Effector memory CD4-positive, alpha-beta T cell (primary cell): ENCODE measurements around the gene ADCY1.

Experiments used
- DNase-seq, 3 donors: peaks; one replicate each; pipeline ENCODE4 v3.0.0-alpha.2; 2020
- H3K27ac ChIP-seq: 2 replicates; pipeline ENCODE4 v1.7.0; 2013; ENCODE audit warnings: mild to moderate bottlenecking, low read length, moderate library complexity; ENCODE audit not compliant: insufficient read depth, poor library complexity, severe bottlenecking
- H3K27me3 ChIP-seq: replicated peaks from 2 replicates; pipeline ENCODE4 v1.7.0; 2013; ENCODE audit warnings: mild to moderate bottlenecking, low read length; ENCODE audit not compliant: insufficient read depth, control insufficient read depth, poor library complexity, severe bottlenecking
- H3K36me3 ChIP-seq: 2 replicates; pipeline ENCODE4 v1.7.0; 2013; ENCODE audit warnings: mild to moderate bottlenecking, low read length, moderate library complexity; ENCODE audit not compliant: control insufficient read depth, insufficient read depth
- H3K4me1 ChIP-seq: 2 replicates; pipeline ENCODE4 v1.7.0; 2013; ENCODE audit warnings: low read length, mild to moderate bottlenecking; ENCODE audit not compliant: control insufficient read depth, insufficient read depth, poor library complexity, severe bottlenecking
- H3K4me3 ChIP-seq: 2 replicates; pipeline ENCODE4 v1.7.0; 2013; ENCODE audit warnings: low read length, low read depth, mild to moderate bottlenecking; ENCODE audit not compliant: insufficient read depth, poor library complexity, severe bottlenecking
- H3K9me3 ChIP-seq: 2 replicates; pipeline ENCODE4 v1.7.0; 2013; ENCODE audit warnings: mild to moderate bottlenecking, low read length, moderate library complexity; ENCODE audit not compliant: control insufficient read depth

Gene ADCY1

DNA sequence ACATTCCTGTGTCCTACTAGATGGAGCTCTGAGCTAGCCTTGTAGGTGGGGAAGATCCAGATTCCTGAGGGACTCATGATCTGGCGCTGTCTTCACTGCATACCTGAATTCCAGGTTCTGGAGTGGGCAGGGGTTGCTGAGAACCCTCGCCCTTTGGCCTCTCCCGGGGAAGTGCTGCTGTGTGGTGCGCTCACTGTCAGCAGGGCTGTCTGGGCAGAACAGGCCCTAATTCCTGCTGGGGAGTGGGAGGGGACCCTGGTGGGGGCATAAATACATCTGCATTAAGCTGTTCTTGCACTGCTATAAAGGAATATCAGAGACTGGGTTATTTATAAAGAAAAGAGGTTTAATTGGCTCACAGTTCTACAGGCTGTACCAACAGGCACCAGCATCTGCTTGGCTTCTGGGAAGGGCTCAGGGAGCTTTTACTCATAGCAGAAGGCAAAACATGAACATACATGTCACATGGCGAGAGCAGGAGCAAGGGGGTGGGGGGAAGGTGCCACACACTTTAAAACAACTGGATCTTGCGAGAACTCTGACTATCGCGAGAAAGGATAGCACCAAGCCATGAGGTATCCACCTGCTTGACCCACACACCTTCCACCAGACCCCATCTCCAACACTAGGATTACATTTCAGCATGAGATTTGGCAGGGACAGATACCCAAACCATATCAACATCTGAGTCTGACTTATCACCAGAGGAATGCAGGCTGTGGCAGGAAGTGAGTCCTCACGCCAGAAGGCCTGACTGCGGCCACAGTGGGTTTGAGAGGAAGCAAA is 115.0 kb downstream of the ADCY1 start:
- Histone ChIP-seq H3K9me3 (no peaks in the 10 kb centered on the region), H3K4me3 (no peak overlapping the region), H3K4me1 (no peaks in the 10 kb centered on the region), H3K27ac (no peak overlapping the region), H3K27me3 (peaks cover 4% of the 10 kb centered on the region), H3K36me3 (no peaks in the 10 kb centered on the region)
- no peak for DNase-seq

DNA sequence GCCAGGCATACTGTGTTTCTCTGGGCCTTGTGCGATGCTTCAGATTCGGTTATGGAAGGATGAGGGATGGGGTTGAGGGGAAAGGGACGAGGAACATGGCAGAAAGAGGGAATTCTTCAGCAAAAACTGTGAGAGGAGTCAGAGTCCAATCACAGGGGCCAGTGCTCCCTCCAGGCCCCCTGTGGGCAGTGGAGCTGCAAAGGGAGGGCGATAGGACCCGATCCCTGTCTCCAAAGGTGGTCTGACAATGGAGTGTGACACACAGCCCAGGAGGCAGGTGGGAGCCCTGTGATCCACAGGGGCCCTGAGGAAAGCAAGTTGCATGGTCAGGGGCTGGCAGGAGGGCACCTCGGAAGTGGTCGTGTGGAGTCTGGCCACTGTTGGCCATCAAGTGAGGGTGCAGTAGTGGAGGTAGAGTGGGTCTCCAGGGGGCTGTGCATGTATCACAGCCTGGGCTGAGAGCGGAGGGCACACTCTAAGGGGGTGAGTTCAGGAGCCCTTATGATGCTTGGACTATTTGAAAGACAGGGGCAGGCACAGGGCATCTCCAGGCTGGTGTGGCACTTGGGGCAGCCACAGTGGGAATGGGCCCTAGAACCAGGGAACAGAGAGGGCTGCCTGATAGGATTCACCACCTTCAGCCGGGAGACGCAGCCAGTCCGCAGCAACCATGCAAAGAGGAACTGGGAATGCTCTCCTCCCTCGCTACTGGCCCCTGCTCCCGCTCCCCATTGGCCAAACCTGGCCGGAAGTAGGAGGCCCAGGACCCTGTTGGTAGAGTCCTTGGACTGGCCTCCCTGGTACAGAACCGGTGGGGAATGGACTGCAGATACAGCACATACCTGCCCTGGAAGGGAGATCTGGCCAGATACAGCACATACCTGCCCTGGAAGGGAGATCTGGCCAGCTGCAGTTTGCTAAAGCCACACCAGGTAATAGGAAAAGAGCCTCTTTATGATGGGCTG is 115.9 kb downstream of the ADCY1 start:
- Histone ChIP-seq H3K9me3 (no peaks in the 10 kb centered on the region), H3K4me3 (no peak overlapping the region), H3K27me3 (peaks cover 4% of the 10 kb centered on the region), H3K4me1 (no peaks in the 10 kb centered on the region), H3K27ac (no peak overlapping the region), H3K36me3 (no peaks in the 10 kb centered on the region)
- DNase-seq: no peak

DNA sequence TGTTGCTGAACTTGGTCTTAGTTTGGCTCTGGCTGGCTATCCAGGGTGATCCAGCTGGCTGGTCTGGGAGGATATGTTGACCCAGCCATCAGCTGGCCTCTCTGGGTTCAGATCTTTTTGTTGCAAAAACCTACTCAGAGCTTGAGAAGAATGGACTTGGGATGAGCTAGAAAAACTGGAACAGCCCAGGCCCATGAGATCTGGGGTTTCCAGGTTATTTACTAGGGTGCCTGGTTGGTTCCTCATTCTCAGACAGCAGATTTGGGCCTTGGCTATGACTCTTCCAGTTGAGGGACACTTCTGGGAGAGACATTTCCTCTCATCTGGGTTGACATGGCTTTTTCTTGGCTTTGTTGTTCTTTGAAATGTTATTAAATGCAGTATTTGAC is 116.6 kb downstream of the ADCY1 start:
- Histone ChIP-seq H3K27ac (no peak overlapping the region), H3K9me3 (no peaks in the 10 kb centered on the region), H3K27me3 (peaks cover 4% of the 10 kb centered on the region), H3K4me3 (no peak overlapping the region), H3K36me3 (no peaks in the 10 kb centered on the region), H3K4me1 (no peaks in the 10 kb centered on the region)
- DNase-seq: no peak

DNA sequence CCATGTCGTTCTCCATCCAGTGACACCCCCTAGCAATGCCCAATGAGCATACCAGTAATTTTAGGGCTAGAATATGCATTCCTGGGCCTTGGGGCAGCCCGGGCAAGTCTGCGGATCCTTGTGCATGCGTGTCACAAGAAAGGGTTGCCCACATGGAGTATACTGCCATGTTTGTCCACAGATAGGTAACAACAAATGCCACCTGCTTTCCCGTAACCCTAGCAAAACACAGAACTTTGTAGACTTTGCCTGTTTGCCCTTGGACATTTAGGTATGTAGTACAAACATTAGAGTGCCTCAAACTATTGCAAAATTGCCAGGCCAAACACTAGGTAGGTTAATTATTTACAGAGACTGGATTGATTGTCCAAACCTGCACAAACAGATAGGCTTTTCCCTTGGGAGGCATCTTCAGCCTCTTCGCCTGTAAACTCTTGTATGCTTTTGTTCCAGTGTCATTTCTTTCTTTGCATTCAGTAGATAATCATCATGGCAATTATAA is 117.0 kb downstream of the ADCY1 start:
- Histone ChIP-seq H3K27me3 (peaks cover 2% of the 10 kb centered on the region), H3K27ac (no peak overlapping the region), H3K4me1 (no peaks in the 10 kb centered on the region), H3K9me3 (no peaks in the 10 kb centered on the region), H3K36me3 (no peaks in the 10 kb centered on the region), H3K4me3 (no peak overlapping the region)
- no peak for DNase-seq

DNA sequence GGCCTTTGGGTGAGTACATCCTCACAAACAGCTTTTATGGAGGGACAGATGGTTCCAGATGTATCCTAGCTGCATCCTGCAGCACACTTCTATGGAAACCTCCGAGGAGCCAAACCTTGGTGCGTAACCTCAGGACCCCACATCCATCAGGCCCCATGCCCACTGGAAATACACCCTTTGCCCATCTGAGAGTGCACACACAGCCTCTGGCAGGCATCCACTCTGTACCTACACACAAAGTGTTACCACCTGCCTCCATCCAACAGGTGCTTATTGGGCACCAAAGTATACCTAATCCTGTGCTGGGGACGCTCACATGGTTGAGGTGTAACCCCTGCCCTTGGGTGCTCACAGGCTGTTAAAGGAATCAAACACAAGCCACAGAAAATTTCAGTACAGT is 117.9 kb downstream of the ADCY1 start:
- Histone ChIP-seq H3K9me3 (no peaks in the 10 kb centered on the region), H3K27ac (no peak overlapping the region), H3K4me3 (no peak overlapping the region), H3K36me3 (no peaks in the 10 kb centered on the region), H3K27me3 (no peaks in the 10 kb centered on the region), H3K4me1 (no peaks in the 10 kb centered on the region)
- no peak for DNase-seq

DNA sequence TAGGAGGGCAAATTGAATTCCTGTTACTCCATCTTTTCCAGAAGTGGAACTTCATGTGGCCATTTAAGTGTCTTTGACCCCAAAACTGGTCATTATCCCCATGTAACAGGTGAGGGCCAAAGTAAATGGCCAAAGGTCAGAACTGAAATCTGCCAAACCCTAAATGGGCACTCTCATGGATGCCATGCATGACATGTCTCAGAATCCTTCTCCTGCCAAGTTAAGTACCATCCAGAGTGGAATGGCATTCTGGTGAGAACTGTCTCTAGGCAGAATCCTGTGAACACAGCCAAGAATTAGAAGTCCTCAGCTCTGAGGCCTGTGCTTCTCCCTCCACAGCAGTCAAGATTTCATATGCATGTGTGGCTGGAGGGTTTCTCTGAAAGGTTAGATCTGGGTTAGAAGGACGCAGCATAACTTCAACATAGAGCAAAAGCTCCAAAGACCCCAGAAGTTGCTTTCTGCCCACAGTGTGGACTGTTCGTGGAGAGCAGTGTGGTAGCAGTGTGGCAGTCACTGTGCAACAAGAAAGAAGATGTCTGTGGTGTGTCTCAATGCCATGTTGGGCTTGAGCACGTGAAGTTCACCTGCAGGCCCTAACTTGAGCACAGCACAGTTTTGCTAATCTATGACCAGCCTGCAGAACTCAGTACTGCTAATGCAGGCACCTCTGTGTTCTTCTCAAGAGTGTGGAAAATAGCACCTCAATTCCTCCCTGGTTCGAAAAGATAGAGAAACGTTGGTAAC is 121.3 kb downstream of the ADCY1 start:
- Histone ChIP-seq H3K4me1 (no peaks in the 10 kb centered on the region), H3K36me3 (no peaks in the 10 kb centered on the region)
- DNase-seq: no peak

DNA sequence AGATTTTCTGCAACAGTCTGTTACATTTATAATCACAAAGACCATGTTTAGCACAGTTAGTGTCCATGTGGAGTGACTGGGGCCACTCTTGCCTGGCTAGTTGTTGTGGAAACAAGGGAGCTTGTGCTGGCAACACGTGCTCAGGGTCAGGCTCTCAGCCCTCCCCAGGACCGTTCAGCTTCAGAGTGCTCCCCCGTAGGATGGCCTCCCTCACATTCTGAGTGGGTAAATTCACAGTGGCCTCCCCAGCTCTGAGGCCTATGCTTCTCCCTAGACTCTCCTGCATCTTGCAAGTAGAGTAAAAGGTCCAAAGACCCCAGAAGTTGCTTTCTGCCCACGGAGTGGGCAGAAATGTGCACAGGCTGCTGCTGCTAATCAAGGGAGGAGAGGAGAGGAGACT is 122.3 kb downstream of the ADCY1 start:
- no peak for DNase-seq
- Histone ChIP-seq H3K36me3 (no peaks in the 10 kb centered on the region), H3K27ac (no peak overlapping the region)

More for the DNA sequence above, 121.3 kb downstream of the ADCY1 start:
- H3K4me3 ChIP-seq: no peak overlapping the region
- H3K27ac ChIP-seq: no peak overlapping the region
- H3K9me3 ChIP-seq: no peaks in the 10 kb centered on the region
- H3K27me3 ChIP-seq: no peaks in the 10 kb centered on the region

DNA sequence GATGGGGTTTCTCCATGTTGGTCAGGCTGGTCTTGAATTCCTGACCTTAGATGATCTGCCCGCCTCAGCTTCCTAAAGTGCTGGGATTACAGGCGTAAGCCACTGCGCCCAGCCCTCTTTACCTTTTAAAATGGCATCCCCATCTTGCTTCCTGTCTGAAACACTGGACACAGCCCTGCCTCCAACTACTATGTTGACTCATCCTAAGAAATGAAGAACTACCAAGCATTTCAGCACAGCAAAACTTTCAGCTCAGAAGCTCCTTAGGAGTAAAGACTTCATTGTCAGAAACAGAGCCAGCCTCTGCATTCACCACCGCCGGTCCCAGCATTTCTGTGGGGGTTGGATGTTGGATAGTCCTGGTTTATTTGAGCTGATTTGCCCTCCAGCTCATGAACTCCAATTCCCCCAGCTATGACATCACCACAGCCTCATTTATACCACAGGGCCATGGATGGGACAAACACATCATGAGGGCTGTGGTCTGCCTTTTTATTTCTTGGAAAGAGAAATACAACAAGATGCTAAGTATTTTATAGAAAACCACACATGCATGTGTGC is 123.5 kb downstream of the ADCY1 start:
- Histone ChIP-seq H3K36me3 (no peaks in the 10 kb centered on the region), H3K4me1 (no peaks in the 10 kb centered on the region), H3K27me3 (no peaks in the 10 kb centered on the region), H3K9me3 (no peaks in the 10 kb centered on the region), H3K27ac (no peak overlapping the region), H3K4me3 (no peak overlapping the region)
- DNase-seq: no peak

More for the DNA sequence above, 122.3 kb downstream of the ADCY1 start:
- Histone ChIP-seq H3K4me3 (no peak overlapping the region), H3K4me1 (no peaks in the 10 kb centered on the region), H3K27me3 (no peaks in the 10 kb centered on the region), H3K9me3 (no peaks in the 10 kb centered on the region)

DNA sequence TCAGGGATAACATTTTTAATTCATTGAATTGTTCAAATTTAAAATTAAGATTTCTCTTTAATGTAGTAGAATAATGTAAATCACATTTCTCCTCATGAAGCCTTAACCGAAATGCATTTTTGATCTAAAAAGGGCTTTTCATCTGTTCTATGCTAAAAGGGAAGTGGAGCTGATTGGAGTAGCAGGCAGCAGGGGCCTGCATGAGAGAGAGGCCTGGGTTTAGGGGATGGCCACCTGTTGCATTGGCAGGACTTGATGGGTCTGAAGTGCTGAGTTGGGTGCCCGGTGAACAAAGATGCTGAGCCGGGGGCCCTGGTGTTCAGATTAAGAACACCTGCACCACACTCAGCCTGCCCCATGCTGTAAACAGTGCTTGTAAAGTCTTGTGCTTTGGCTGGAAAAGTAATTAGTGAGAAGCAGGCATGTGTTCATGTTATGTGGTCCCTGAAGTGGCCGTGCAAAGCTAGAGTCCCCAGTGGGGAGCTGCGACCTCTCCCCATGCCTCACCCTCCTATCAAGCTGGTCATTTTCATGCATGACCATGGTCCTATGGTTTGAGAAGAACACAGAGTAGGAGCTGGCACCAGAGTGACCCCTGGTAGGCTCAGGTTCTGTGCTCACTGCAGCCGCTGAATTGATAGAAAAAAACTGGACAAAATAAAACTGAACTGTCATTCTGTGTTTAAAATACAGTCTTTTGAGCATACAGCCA is 124.3 kb downstream of the ADCY1 start:
- no peaks in the 10 kb centered on the region for H3K4me1 ChIP-seq
- H3K4me3 ChIP-seq: no peak overlapping the region
- no peak overlapping the region for H3K27ac ChIP-seq
- no peaks in the 10 kb centered on the region for H3K9me3 ChIP-seq
- no peak for DNase-seq
- H3K36me3 ChIP-seq: no peaks in the 10 kb centered on the region
- H3K27me3 ChIP-seq: no peaks in the 10 kb centered on the region
